GM12878 (cell line): Measurements from ENCODE around the gene LRRFIP2. TPM values are rescaled to one million over a fixed set of nuclear protein-coding genes. Genes with fewer than 3 reads are reported as not detected.

ENCODE experiments used
- BACH1 ChIP-seq: fragments of 450-650 bp; IDR thresholded peaks from 2 replicates; pipeline ENCODE4 v1.6.1; 2017; ENCODE audit warnings: mild to moderate bottlenecking, borderline replicate concordance
- BCL11A ChIP-seq: IDR thresholded peaks from 2 replicates; pipeline ENCODE4 v1.6.1; 2011; ENCODE audit warnings: low read depth, low read length
- CBX3 ChIP-seq: fragments of 200-600 bp; sonication (generic); IDR thresholded peaks from 2 replicates; pipeline ENCODE4 v1.6.1; 2016; ENCODE audit warnings: low read depth, borderline replicate concordance
- CEBPB ChIP-seq, 2 experiments: fragments of 150-350 bp in 1 of 2; IDR thresholded peaks; 2 replicates each; pipeline ENCODE4 v1.6.1; 2012 to 2014; ENCODE audit warnings: low read depth in 2 of 2, low read length in 2 of 2, borderline replicate concordance in 1 of 2, inconsistent platforms in 1 of 2
- DPF2 ChIP-seq: fragments of 450-650 bp; IDR thresholded peaks from 2 replicates; pipeline ENCODE4 v1.6.1; 2017; ENCODE audit warnings: mild to moderate bottlenecking
- EZH2 ChIP-seq: IDR thresholded peaks from 2 replicates; pipeline ENCODE4 v1.6.1; 2012; ENCODE audit warnings: low read depth, mild to moderate bottlenecking, control low read depth, inconsistent platforms, low read length, borderline replicate concordance; ENCODE audit not compliant: control insufficient read depth
- HDAC2 ChIP-seq: fragments of 200-600 bp; sonication (generic); IDR thresholded peaks from 2 replicates; pipeline ENCODE4 v1.6.1; 2017
- IKZF1 ChIP-seq: fragments of 450-650 bp; conservative IDR thresholded peaks from 2 replicates; pipeline ENCODE4 v1.6.1; 2017; ENCODE audit warnings: antibody characterized with exemption, mild to moderate bottlenecking
- IKZF2 ChIP-seq, 2 experiments: fragments of 450-650 bp; IDR thresholded peaks; 2 replicates each; pipeline ENCODE4 v1.6.1; 2017; ENCODE audit warnings: mild to moderate bottlenecking in 2 of 2, moderate library complexity in 2 of 2
- LARP7 ChIP-seq: fragments of 450-650 bp; IDR thresholded peaks from 2 replicates; pipeline ENCODE4 v1.6.1; 2017; ENCODE audit warnings: mild to moderate bottlenecking
- MEF2A ChIP-seq: IDR thresholded peaks from 2 replicates; pipeline ENCODE4 v1.6.1; 2011; ENCODE audit warnings: low read depth, mild to moderate bottlenecking, low read length, moderate library complexity; ENCODE audit not compliant: insufficient read depth
- NFIC ChIP-seq: IDR thresholded peaks from 2 replicates; pipeline ENCODE4 v1.6.1; 2012; ENCODE audit warnings: low read depth, mild to moderate bottlenecking, inconsistent platforms, low read length, moderate library complexity
- RBBP5 ChIP-seq: fragments of 200-600 bp; sonication (generic); conservative IDR thresholded peaks from 2 replicates; pipeline ENCODE4 v1.6.1; 2016
- RELB ChIP-seq: fragments of 450-650 bp; IDR thresholded peaks from 2 replicates; pipeline ENCODE4 v1.6.1; 2017; ENCODE audit warnings: low read depth, mild to moderate bottlenecking, moderate library complexity
- RUNX3 ChIP-seq: IDR thresholded peaks from 2 replicates; pipeline ENCODE4 v1.6.1; 2012; ENCODE audit warnings: low read length, inconsistent platforms
- SMAD1 ChIP-seq: fragments of 450-650 bp; IDR thresholded peaks from 2 replicates; pipeline ENCODE4 v1.6.1; 2018; ENCODE audit warnings: mild to moderate bottlenecking, low read depth; ENCODE audit not compliant: partially characterized antibody
- SPI1 ChIP-seq: IDR thresholded peaks from 2 replicates; pipeline ENCODE4 v1.6.1; 2011; ENCODE audit warnings: low read depth, mild to moderate bottlenecking, low read length, moderate library complexity, borderline replicate concordance; ENCODE audit not compliant: insufficient read depth
- SRF ChIP-seq, 2 experiments: IDR thresholded peaks; 2 replicates each; pipeline ENCODE4 v1.6.1; 2011; ENCODE audit warnings: low read depth in 2 of 2, low read length in 2 of 2, mild to moderate bottlenecking in 1 of 2, moderate library complexity in 1 of 2
- TCF7 ChIP-seq: IDR thresholded peaks from 2 replicates; pipeline ENCODE4 v1.6.1; 2014; ENCODE audit warnings: antibody characterized with exemption, borderline replicate concordance
- ZNF24 ChIP-seq: fragments of 450-650 bp; IDR thresholded peaks from 2 replicates; pipeline ENCODE4 v1.6.1; 2017; ENCODE audit warnings: antibody characterized with exemption, mild to moderate bottlenecking
- polyA plus RNA-seq, 11 experiments: library from polyadenylated mRNA; depleted of rRNA in 4 of 11; unstranded in 6 of 11; stranded (reverse) in 5 of 11; fragments of >200 nt; fragmentation: Nextera tagmentation in 4 of 11; fragmentation: Illumina TruSeq in 1 of 11; extraction: Ambion mirVana in 4 of 11; extraction: Trizol in 1 of 11; gene quantifications; 1 replicate in 1 of 11; 2 replicates in 10 of 11; pipeline versions ENCODE4 v1.2.1 to v1.2.3, GENCODE V29; 2011 to 2016; ENCODE audit warnings: inconsistent platforms in 2 of 11, missing spikeins in 2 of 11, low read depth in 1 of 11
- total RNA-seq, 4 experiments: library from RNA; depleted of rRNA in 3 of 4; stranded (reverse); fragments of >200 nt in 3 of 4; fragmentation: Illumina TruSeq in 1 of 4; extraction: Trizol in 1 of 4; gene quantifications; 2 replicates each; pipeline versions ENCODE4 v1.2.1 to v1.2.3, GENCODE V29; 2013 to 2021
- TF ChIP-seq, protein P1 (sequence below): IDR thresholded peaks from 2 replicates; pipeline ENCODE4 v1.6.1; 2012; ENCODE audit warnings: low read depth, low read length, improper control_type of control experiment
- TF ChIP-seq, protein P2 (sequence below): IDR thresholded peaks from 2 replicates; pipeline ENCODE4 v1.6.1; 2012; ENCODE audit warnings: low read depth, low read length, improper control_type of control experiment
- TF ChIP-seq, protein P3 (sequence below): fragments of 450-650 bp; IDR thresholded peaks from 2 replicates; pipeline ENCODE4 v1.6.1; 2017; ENCODE audit warnings: antibody characterized with exemption, mild to moderate bottlenecking, moderate library complexity

The LRRFIP2 gene
- total and polyA plus RNA-seq, 10 of the 15 experiments (the other 5 are each of a cell fraction or from before 2014, with no cell fraction given) = 9.7 to 46.9 (median 38.1) TPM

DNA sequence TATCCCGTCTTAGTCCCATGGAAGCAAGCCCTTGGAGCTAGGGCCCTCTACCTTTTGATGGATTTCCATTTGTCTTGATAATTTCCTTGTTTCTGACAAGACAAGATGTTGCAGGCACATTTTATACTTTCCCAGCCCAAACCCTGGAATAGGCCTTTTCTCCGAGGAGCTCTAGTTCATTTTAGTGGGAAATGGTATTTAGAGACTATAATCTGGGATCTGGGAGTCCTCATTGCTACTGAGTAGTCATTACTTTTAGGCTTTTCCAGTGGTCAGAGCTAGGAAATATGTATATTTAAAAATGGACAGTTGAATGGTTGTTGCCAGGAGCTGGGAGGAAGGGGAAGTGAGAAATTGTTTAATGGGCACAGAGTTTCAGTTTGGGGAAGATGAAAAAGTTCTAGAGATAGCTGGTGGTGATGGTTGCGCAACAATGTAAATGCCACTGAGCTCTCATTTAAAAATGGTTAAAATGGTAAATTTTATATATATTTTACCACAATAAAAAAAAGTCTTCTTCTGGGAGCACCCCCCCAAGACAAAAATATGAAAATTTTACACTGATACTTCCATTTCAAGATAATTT, 149.5 kb downstream of the LRRFIP2 start (continued):
- TF ChIP-seq RELB = no peak
- no peak for TF ChIP-seq MEF2A
- TF ChIP-seq, protein P1, sequence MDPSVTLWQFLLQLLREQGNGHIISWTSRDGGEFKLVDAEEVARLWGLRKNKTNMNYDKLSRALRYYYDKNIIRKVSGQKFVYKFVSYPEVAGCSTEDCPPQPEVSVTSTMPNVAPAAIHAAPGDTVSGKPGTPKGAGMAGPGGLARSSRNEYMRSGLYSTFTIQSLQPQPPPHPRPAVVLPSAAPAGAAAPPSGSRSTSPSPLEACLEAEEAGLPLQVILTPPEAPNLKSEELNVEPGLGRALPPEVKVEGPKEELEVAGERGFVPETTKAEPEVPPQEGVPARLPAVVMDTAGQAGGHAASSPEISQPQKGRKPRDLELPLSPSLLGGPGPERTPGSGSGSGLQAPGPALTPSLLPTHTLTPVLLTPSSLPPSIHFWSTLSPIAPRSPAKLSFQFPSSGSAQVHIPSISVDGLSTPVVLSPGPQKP = no peak
- TF ChIP-seq, protein P2, sequence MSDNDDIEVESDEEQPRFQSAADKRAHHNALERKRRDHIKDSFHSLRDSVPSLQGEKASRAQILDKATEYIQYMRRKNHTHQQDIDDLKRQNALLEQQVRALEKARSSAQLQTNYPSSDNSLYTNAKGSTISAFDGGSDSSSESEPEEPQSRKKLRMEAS = no peak
- TF ChIP-seq, protein P3, sequence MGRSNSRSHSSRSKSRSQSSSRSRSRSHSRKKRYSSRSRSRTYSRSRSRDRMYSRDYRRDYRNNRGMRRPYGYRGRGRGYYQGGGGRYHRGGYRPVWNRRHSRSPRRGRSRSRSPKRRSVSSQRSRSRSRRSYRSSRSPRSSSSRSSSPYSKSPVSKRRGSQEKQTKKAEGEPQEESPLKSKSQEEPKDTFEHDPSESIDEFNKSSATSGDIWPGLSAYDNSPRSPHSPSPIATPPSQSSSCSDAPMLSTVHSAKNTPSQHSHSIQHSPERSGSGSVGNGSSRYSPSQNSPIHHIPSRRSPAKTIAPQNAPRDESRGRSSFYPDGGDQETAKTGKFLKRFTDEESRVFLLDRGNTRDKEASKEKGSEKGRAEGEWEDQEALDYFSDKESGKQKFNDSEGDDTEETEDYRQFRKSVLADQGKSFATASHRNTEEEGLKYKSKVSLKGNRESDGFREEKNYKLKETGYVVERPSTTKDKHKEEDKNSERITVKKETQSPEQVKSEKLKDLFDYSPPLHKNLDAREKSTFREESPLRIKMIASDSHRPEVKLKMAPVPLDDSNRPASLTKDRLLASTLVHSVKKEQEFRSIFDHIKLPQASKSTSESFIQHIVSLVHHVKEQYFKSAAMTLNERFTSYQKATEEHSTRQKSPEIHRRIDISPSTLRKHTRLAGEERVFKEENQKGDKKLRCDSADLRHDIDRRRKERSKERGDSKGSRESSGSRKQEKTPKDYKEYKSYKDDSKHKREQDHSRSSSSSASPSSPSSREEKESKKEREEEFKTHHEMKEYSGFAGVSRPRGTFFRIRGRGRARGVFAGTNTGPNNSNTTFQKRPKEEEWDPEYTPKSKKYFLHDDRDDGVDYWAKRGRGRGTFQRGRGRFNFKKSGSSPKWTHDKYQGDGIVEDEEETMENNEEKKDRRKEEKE = no peak
- TF ChIP-seq BCL11A = peak; percentile 61
- peak; percentile 55 to 99; a peak in 2 of 4 replicates for TF ChIP-seq CEBPB (IDR thresholded peaks at IDR 0.05; ENCODE audit: borderline replicate concordance in 1 of 2, low read depth in 2 of 2, low read length in 2 of 2)
- peak; percentile 59 to 72 for TF ChIP-seq IKZF2 (IDR thresholded peaks at IDR 0.05)
- TF ChIP-seq CBX3 = no peak
- TF ChIP-seq SRF (IDR thresholded peaks at IDR 0.05; ENCODE audit: low read depth in 2 of 2, low read length in 2 of 2) = no peak
- TF ChIP-seq EZH2 = no peak
- no peak for TF ChIP-seq BACH1
- TF ChIP-seq DPF2 = peak; percentile 48; the same call in 1 of the 2 replicates
- no peak for TF ChIP-seq NFIC
- no peak for TF ChIP-seq SMAD1
- peak; percentile 89 for TF ChIP-seq ZNF24
- TF ChIP-seq RUNX3 = 0 out of 2 replicates have a peak, but pooled peaks have one; percentile 20
- no peak for TF ChIP-seq HDAC2
- TF ChIP-seq TCF7 = no peak
- no peak for TF ChIP-seq RBBP5
- TF ChIP-seq SPI1 = peak; percentile 89
- TF ChIP-seq LARP7 = no peak
- TF ChIP-seq IKZF1 = peak; percentile 44
